Esophagus squamous epithelium (tissue), 4 donors: ENCODE measurements around the gene RIMKLB.
"Not testable (repeated sequence)": the region's sequence is repeated elsewhere in the genome, so short reads cannot be mapped to it uniquely, and the experiment has no call there.

ENCODE experiments used
- POLR2A ChIP-seq, 4 donors: fragments of 450-650 bp; IDR thresholded peaks; one replicate each; pipeline ENCODE4 v1.6.1; 2017; ENCODE audit warnings: antibody characterized with exemption in 4 of 4, mild to moderate bottlenecking in 4 of 4, moderate library complexity in 3 of 4
- TF ChIP-seq, protein P1 (sequence below), 6 experiments: fragments of 450-650 bp in 4 of 6; fragments of 200-600 bp in 2 of 6; sonication (generic) in 2 of 6; IDR thresholded peaks; one replicate each; pipeline ENCODE4 v1.5.1; 2016 to 2019; ENCODE audit warnings: antibody characterized with exemption in 6 of 6, mild to moderate bottlenecking in 4 of 6, moderate library complexity in 4 of 6

DNA sequence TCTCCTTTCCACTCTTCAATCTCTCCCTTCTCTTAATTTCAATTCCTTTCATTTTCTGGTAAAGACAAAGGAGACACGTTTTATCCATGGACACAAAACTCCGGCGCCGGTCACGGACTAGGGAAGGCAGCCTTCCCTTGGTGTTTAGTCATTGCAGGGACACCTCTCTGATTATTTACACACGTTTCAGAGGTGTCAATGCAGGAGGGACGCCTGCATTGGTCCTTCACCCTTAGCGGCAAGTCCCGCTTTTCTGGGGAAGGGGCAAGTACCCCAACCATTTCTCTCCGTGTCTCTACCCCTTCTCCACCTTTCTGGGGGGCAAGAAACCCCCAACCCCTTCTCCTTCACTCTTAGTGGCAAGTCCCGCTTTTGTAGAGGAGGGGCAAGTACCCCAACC is 107.7 kb downstream of the RIMKLB start:
- TF ChIP-seq, protein P1, sequence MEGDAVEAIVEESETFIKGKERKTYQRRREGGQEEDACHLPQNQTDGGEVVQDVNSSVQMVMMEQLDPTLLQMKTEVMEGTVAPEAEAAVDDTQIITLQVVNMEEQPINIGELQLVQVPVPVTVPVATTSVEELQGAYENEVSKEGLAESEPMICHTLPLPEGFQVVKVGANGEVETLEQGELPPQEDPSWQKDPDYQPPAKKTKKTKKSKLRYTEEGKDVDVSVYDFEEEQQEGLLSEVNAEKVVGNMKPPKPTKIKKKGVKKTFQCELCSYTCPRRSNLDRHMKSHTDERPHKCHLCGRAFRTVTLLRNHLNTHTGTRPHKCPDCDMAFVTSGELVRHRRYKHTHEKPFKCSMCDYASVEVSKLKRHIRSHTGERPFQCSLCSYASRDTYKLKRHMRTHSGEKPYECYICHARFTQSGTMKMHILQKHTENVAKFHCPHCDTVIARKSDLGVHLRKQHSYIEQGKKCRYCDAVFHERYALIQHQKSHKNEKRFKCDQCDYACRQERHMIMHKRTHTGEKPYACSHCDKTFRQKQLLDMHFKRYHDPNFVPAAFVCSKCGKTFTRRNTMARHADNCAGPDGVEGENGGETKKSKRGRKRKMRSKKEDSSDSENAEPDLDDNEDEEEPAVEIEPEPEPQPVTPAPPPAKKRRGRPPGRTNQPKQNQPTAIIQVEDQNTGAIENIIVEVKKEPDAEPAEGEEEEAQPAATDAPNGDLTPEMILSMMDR (IDR thresholded peaks at IDR 0.05): not testable (repeated sequence)
- TF ChIP-seq POLR2A (IDR thresholded peaks at IDR 0.05): not testable (repeated sequence)
